GM21737 (cell line): Measurements from ENCODE around the gene PCSK6.
"Not testable (repeated sequence)": the region's sequence is repeated elsewhere in the genome, so short reads cannot be mapped to it uniquely, and the experiment has no call there.

ENCODE experiments used
- ATAC-seq: cut with Tn5 transposase; IDR thresholded peaks from one replicate; pipeline ENCODE4 v1.9.1; 2021; ENCODE audit warnings: mild to moderate bottlenecking, moderate library complexity; ENCODE audit not compliant: unreplicated experiment

The PCSK6 gene

GRCh38 chr15:101293122-101293521 lies 196.4 kb downstream of the PCSK6 start:
- ATAC-seq = no peak

DNA sequence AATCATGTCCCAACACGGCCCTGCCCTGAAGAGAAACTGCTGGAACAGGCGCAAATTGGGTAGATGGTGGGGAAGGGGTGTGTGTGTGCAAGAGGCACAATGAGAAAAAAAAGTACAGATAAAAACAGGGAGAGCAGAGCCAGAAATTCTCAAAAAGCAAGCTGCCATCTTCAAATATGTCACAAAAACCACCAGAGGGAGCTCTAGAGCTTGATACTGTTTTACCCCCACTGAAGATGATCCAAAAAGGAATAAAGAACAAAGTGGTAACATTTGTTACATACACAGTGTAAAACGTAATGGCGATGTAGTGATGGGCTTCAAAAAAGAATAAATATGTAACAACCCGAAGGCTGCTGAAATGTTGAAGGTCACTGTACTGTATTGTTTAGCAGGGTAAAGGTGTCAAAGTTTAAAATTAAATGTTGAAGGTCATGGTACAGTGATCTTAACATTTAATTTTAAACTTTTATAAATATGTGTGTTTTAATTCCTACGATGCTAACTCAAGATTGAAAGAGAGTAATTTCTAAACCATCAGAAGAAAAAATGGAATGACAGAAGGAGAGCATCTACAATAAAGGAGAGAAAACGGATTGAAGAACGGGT lies 200.5 kb downstream of the PCSK6 start:
- no peak for ATAC-seq

DNA sequence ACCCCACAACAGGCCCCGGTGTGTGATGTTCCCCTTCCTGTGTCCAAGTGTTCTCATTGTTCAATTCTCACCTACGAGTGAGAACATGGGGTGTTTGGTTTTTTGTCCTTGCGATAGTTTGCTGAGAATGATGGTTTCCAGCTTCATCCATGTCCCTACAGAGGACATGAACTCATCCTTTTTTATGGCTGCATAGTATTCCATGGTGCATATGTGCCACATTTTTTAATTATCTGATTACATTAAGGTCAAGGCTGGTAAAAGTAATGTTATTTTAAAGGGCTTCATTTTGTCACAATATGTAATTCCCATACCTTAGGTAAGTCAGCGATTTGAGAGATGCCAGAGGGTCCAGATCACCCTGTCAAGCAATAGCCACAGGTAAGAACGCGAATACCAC lies 202.2 kb downstream of the PCSK6 start:
- not testable (repeated sequence) for ATAC-seq

GRCh38 chr15:101286471-101287114 lies 202.9 kb downstream of the PCSK6 start:
- ATAC-seq = no peak

DNA sequence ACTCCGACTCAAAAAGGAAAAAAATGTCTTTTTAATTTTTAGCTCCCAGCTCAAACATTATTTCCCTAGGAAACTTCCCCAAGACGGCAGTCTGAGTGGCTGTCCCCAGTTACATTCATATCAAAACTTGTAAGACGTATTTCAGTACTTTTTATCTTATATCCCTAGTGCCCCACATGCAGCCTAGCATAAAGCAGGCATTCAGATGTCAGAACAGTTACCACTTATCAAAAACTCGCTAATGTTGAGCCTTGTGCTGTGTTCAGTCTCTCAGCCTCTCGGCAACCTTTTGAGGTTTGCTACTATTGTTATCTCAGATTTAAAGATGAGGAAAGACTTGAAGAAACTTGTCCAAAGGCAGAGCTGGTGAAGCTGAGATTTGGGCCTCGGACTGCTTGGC lies 205.6 kb downstream of the PCSK6 start:
- no peak for ATAC-seq

DNA sequence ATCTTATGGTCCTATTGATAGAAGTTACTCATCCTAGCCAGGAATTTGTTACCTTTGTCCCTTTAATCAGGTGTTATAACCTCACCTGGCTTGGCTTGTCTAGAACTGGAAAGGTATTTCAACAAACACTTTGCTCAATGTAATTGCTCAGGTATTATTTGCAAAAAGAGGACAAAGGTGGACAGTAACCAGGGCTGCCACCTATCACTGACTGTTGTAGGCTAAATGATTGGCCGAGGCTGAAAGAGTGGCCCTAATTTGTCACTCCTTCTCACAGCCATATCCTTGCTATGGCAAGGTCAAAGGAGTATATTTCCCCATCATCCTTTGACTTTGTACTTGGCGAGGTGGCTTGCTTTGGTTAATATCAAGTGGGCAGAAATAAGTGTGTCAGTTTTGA lies 209.5 kb downstream of the PCSK6 start:
- ATAC-seq = no peak

DNA sequence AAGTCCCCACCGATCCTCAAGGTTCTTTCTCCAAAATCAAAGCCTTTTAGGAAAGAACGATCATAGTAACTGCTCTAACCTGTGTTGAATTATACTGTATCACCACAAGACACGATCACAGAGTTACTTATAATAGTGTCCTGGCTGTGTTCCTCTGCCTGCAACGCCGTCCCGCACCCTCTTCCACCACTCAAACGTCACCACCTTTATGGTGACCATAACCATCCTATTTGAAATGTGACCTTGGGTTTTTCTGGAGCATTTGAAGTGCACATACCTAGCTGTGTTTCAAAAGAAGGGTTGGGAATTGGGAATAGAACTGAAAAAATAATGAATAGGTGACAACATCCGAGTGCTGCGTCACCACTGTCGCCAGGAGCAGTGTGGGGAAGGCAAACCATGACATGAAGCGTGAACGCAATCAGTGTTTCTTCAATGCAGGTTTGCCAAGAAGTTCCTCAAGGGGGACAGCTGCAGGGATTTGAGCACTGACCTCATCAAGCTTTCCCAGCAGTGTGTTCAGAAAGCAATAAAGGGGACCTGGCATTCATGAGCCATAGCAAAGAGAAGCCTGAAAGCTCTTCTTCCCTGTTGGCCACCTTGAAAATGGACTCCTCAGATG lies 211.5 kb downstream of the PCSK6 start:
- no peak for ATAC-seq

- ATAC-seq = peak; percentile 88
Observed at GRCh38 chr15:101277038-101277822, 212.3 kb downstream of the PCSK6 start, which contains the start of gene SELENOS. Gene SELENOS (minus strand): TSS chr15:101277485. CDS start chr15:101277417, 68 bp downstream.

DNA sequence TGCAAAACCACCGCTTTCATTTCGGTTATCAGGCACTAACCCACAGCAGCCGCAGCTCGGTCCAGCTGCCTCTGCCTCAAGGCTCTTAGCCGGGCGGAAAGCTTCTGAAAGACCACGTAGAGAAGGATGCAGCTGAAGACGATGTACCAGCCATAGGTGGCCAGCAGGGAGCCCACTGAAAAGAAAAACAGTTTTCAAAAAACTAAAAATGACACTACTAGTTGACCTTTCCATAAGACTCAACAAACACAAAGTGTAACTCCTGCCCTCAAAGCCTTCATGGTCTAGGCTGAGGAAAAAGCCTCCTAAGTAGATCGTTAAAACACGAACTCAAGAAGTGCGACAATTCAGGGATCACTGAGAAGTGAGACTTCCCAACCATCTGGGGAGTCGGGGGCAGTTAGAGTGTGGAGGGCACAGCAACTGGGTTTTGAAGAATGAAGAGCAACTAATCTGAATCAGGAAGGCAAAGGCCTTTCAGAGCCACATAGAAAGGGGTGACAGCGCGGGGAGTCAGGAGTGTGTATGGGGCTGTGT lies 212.9 kb downstream of the PCSK6 start:
- no peak for ATAC-seq

DNA sequence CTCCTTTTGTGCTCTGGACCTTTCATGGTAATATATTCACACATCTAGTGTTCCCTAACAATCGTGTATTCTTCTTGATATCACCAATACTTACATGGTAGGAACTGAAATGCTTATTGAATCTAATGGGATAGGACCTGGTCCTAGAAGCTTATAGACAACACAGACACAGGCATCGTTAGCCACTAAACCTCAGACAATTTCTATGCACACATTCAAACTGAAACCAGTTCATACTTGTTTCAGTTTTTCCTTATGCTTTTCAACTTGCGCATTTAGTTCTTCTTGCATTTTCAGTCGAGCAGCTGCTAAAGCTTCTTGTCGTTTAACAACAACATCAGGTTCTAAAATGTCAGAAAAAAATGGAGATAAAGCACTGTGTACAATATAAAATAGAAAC lies 214.5 kb downstream of the PCSK6 start:
- no peak for ATAC-seq

GRCh38 chr15:101273534-101273933 lies 216.0 kb downstream of the PCSK6 start:
- ATAC-seq = no peak

DNA sequence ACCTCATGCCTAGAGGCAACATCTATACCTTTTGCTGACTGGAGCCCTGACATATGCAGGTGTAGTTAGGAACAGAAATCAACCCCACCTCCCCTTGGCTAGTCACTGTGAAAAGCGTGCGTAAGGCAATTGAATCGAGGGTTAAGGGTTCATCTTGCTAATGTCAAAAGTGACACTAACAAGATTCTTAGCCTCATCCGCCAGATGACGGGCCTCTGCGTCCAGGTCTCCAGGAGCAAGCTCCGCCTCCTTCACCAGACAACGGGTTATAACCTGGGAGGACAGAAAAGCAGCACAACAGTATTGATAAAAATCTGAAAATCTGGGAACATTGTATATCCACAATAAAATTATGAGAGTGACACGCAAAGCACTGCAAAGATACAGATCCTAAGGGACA lies 216.9 kb downstream of the PCSK6 start:
- no peak for ATAC-seq

DNA sequence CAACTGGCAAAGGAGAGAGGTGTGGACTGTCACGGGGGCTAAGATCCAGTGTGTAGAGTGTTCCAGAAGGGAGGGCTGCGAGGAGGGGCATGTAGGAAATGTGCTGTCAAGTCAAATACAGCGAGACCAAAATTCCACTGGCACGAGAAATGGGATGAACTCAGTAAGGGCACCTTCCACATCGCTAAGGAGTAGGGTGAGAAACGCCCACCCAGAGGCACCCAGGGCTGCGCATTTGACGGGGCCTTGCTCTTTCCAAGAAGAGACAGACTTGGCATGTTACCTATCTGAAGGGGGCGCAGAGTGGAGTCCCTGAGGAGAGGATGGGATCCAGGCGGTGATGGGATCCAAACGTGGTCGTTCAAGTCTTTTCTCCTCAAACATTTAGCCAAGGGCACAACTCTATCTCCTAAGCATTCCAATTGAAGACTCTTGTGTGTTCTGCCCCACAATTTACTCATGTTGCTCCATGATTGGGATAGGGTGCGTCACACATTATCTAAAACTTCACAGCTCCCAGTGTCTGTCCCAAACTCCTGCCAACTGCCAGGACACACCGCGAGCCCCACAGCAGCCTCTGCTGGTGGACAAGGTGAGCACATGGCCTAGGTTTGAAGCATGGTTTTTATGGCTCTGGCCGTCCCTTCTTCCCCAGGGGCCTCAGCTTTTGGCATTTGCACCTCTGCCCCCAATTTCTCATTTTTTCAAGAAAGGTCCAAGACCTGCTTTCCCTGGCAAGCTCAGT lies 219.9 kb downstream of the PCSK6 start:
- ATAC-seq = no peak

DNA sequence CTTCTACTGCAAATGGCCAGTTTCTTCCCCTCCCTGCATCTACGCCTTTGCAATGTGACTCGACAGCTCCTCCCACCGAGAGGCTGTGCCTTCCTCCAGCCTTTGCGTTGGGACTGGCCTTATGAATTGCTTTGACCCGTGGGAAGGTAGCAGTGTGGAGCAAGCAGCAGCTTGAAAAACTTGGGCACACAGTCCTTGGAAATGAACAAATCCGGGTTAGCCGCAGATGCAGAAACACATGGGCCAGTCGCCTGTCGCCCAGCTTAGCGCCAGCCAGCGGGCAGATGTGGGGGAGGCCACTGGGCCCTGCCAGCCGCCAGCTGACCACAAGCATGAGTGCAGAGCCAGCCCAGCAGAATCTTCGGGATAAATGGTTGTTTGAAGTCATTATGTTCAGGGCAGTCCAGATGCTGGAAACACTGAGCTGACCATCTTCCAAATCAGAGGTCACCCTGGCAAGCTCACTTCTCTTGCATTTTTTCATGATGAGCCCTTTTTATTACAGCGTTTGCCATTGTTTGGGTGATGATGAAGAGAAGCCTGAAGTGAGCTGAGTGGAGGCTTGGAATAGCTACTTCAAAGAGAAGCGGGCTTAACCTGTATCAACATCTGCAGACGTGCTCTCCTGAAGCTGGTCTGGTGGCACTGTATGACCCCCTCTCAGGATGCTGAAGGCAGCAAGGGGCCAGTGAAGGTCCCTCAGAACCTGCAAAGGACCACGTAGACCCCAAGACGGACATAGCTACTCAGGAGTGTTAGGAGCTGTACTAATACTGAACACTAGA lies 222.0 kb downstream of the PCSK6 start:
- no peak for ATAC-seq

DNA sequence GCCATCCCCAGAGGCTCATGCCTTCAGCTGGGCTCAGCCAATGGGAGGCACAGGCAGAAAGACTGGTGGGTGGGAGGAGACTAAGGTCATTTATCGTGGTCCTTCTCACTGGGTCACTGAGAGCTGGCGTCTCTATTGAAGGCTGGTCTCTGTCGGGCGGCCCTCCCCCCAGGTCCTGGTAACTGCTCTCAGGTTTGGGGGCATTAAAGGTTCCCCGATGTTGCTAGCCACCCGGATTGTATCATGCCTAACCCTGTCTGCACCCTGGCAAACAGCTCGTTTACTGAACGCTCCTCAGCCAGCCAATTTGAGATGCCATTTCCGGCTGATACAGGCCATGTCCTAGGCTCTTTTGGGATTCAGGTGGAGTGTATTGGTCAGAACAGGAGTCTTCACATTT lies 222.7 kb downstream of the PCSK6 start:
- ATAC-seq = no peak

DNA sequence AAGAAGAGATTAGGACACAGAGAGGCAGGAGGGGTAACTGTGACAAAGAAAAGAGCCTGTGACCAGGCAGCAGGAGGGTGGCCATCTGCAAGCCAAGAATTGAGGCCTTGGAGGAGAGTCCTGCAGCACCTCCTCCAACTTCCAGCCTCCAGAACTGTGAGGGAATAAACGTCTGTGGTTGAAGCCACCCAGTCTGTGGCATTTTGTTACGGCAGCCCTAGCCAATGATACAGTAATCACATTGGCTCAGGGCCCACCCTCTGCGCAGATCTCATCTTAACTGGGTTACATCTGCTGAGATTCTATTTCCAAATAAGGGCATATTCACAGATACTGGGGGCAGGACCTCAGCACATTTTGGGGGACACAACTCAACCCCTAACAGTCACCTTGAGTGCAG lies 223.5 kb downstream of the PCSK6 start:
- ATAC-seq = no peak

GRCh38 chr15:101264911-101265641 lies 224.4 kb downstream of the PCSK6 start:
- no peak for ATAC-seq

GRCh38 chr15:101264011-101264410 lies 225.5 kb downstream of the PCSK6 start:
- no peak for ATAC-seq

GRCh38 chr15:101262551-101262950 lies 227.0 kb downstream of the PCSK6 start:
- ATAC-seq = no peak
